Measurements from ENCODE around the gene SACS.
A peak's percentile ranks its signal among the peaks of the same experiment; 100 is the strongest.

SACS gene

DNA sequence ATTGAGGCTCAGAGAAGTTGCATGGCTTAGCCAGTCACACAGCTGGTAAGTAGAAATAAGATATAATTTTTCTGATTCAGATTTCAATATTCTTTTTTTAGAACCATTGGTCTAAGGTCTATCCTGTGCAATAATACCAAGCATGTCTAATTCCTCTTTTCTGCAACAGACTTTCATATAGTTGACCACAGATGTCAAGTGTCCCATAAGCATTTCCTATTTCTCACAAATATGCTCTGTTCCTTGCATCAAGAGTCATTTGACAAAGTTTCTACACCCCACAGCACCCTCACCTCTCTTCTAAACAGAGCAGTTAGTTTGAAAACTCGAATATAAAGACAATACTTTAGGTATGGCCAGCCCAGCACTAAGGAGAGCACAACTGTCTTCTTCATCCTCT, 26.8 kb upstream of the SACS start:
- no peak overlapping the region for H2AFZ ChIP-seq (ENCODE audit: low read depth, low read length)
- H3K4me3 ChIP-seq (ENCODE audit: low read length), result no peak overlapping the region
- H3K27me3 ChIP-seq (ENCODE audit: low read depth, low read length), result no peaks in the 10 kb centered on the region
- H3K9ac ChIP-seq (ENCODE audit: low read length), result no peak overlapping the region
- 0 out of 2 replicates have a peak overlapping the region, but pooled peaks have one; percentile 14 for H3K27ac ChIP-seq (ENCODE audit: low read length)
- no peaks in the 10 kb centered on the region for H3K79me2 ChIP-seq (ENCODE audit: low read length)
- TF ChIP-seq EZH2phosphoT487 (IDR thresholded peaks at IDR 0.05; ENCODE audit: low read depth), result no peak
- TF ChIP-seq, protein P1, sequence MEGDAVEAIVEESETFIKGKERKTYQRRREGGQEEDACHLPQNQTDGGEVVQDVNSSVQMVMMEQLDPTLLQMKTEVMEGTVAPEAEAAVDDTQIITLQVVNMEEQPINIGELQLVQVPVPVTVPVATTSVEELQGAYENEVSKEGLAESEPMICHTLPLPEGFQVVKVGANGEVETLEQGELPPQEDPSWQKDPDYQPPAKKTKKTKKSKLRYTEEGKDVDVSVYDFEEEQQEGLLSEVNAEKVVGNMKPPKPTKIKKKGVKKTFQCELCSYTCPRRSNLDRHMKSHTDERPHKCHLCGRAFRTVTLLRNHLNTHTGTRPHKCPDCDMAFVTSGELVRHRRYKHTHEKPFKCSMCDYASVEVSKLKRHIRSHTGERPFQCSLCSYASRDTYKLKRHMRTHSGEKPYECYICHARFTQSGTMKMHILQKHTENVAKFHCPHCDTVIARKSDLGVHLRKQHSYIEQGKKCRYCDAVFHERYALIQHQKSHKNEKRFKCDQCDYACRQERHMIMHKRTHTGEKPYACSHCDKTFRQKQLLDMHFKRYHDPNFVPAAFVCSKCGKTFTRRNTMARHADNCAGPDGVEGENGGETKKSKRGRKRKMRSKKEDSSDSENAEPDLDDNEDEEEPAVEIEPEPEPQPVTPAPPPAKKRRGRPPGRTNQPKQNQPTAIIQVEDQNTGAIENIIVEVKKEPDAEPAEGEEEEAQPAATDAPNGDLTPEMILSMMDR (IDR thresholded peaks at IDR 0.05; ENCODE audit: low read depth, low read length), result no peak
- no peaks in the 10 kb centered on the region for H3K36me3 ChIP-seq (replicated peaks; ENCODE audit: low read depth, low read length)
- H4K20me1 ChIP-seq (ENCODE audit: insufficient read depth, low read length), result no peaks in the 10 kb centered on the region
- peaks cover 30% of the 10 kb centered on the region for H3K4me1 ChIP-seq (ENCODE audit: low read length)
- no peaks in the 10 kb centered on the region for H3K9me3 ChIP-seq (ENCODE audit: insufficient read depth, low read length)
- H3K4me2 ChIP-seq (ENCODE audit: low read length), result peak overlapping the region; percentile 53

DNA sequence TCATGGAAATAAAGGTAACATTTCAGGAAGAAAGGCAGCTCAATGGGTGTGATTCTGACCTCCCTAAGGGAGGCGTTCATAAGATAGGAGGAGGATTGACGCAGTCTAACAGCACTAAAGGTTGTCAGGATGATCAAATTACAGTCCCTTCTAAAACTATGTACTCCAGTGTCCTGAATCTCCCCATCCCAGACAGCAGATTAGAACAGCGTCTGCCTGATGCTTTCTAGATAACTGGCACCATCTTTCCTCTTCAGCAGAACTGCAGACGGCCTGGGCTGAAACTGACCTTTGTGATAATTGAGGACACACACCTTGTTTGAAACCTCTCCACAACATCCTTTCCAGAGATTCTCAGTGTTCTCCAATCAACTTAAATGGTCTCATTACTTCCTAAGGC, 25.5 kb upstream of the SACS start:
- H3K9me3 ChIP-seq (ENCODE audit: insufficient read depth, low read length), result no peaks in the 10 kb centered on the region
- peaks cover 30% of the 10 kb centered on the region for H3K4me1 ChIP-seq (ENCODE audit: low read length)
- no peak overlapping the region for H3K4me3 ChIP-seq (ENCODE audit: low read length)
- H3K27me3 ChIP-seq (ENCODE audit: low read depth, low read length), result no peaks in the 10 kb centered on the region
- H4K20me1 ChIP-seq (ENCODE audit: insufficient read depth, low read length), result no peaks in the 10 kb centered on the region
- H3K79me2 ChIP-seq (ENCODE audit: low read length), result no peaks in the 10 kb centered on the region
- H3K27ac ChIP-seq (ENCODE audit: low read length), result no peak overlapping the region
- no peak for TF ChIP-seq EZH2phosphoT487 (IDR thresholded peaks at IDR 0.05; ENCODE audit: low read depth)
- TF ChIP-seq, protein P1 (IDR thresholded peaks at IDR 0.05; ENCODE audit: low read depth, low read length), result no peak
- no peaks in the 10 kb centered on the region for H3K36me3 ChIP-seq (replicated peaks; ENCODE audit: low read depth, low read length)
- no peak overlapping the region for H3K9ac ChIP-seq (ENCODE audit: low read length)
- no peak overlapping the region for H2AFZ ChIP-seq (ENCODE audit: low read depth, low read length)
- H3K4me2 ChIP-seq (ENCODE audit: low read length), result no peak overlapping the region

DNA sequence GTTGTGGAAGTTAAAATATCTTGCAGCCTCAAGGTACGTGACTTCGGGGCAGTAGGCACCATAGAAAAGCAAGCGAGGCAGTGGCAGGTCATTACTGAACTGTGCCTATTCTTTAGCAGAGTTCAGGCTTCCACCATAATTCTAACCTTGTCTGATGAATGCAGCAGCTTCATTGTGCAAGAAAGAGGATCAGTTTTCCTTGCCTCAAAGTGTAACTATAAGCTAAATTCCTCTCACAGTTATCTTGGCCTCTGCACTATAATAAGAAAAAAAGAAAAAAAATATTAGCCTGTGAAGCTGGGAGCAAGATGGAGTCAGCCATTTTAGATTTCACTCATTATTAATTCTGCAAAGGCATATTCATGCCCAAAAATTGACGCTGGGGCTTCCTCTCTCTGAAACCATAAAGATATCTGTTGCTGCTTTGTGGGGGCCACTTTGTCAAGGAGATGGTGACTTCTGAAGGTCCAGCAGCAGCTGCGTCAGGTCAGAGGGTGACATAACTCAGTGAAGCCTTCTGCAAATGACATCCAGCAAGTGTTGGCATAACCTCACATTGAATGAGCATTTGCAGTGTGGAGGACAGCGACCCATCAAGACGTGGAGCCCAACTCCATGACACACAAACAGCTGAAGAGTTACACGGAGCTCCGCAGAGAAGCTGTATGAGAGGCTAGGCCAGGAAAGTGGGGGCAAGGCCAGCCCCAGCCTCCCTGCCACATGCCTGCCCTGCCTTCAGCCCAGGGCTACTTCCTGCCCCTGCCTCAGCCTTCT, 23.1 kb upstream of the SACS start:
- Histone ChIP-seq H4K20me1 (ENCODE audit: insufficient read depth, low read length) (no peaks in the 10 kb centered on the region), H3K27ac (ENCODE audit: low read length) (no peak overlapping the region), H2AFZ (ENCODE audit: low read depth, low read length) (no peak overlapping the region), H3K36me3 (replicated peaks; ENCODE audit: low read depth, low read length) (no peaks in the 10 kb centered on the region), H3K4me1 (ENCODE audit: low read length) (peaks cover 16% of the 10 kb centered on the region), H3K9ac (ENCODE audit: low read length) (no peak overlapping the region), H3K27me3 (ENCODE audit: low read depth, low read length) (no peaks in the 10 kb centered on the region), H3K4me3 (ENCODE audit: low read length) (no peak overlapping the region), H3K79me2 (ENCODE audit: low read length) (no peaks in the 10 kb centered on the region), H3K9me3 (ENCODE audit: insufficient read depth, low read length) (no peaks in the 10 kb centered on the region), H3K4me2 (ENCODE audit: low read length) (no peak overlapping the region)
- no peak for TF ChIP-seq EZH2phosphoT487 (IDR thresholded peaks at IDR 0.05; ENCODE audit: low read depth)
- TF ChIP-seq, protein P1 (IDR thresholded peaks at IDR 0.05; ENCODE audit: low read depth, low read length), result no peak

DNA sequence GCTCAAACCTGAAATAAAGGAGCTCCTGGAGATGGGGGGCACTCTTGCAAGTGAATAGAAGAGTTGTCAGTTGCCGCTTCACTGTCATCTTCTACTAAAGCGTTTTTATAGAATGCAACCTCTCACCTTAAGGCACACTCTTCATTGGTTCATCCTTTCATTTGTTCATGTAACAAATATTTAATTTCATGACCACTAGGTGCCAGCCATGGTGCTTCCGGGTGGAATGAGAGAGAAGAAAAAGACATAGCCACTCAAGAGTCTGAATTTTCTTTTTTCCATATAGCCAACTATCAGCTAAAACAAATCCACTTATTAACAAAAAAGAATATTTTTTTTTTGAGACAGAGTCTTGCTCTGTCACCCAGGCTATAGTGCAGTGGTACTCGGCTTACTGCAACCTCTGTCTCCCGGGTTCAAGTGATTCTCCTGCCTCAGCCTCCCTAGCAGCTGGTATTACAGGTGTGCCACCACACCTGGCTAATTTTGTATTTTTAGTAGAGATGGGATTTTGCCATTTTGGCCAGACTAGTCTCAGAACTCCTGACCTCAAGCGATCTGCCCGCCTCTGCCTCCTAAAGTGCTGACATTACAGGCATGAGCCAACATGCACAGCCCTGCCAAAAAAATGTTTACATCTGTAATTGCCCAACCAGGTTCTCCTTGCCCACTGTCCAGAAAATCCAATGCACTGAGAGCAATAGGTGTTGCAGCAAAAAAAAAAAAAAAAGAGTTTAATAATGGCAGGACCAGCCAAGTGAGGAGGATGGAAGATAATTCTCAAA, 22.1 kb upstream of the SACS start:
- H3K4me1 ChIP-seq (ENCODE audit: low read length), result peaks cover 12% of the 10 kb centered on the region
- no peak overlapping the region for H3K4me3 ChIP-seq (ENCODE audit: low read length)
- H3K9me3 ChIP-seq (ENCODE audit: insufficient read depth, low read length), result no peaks in the 10 kb centered on the region
- H3K4me2 ChIP-seq (ENCODE audit: low read length), result no peak overlapping the region
- H3K9ac ChIP-seq (ENCODE audit: low read length), result no peak overlapping the region
- no peaks in the 10 kb centered on the region for H3K36me3 ChIP-seq (replicated peaks; ENCODE audit: low read depth, low read length)
- H2AFZ ChIP-seq (ENCODE audit: low read depth, low read length), result no peak overlapping the region
- no peak overlapping the region for H3K27ac ChIP-seq (ENCODE audit: low read length)
- no peaks in the 10 kb centered on the region for H3K27me3 ChIP-seq (ENCODE audit: low read depth, low read length)
- H4K20me1 ChIP-seq (ENCODE audit: insufficient read depth, low read length), result no peaks in the 10 kb centered on the region
- H3K79me2 ChIP-seq (ENCODE audit: low read length), result no peaks in the 10 kb centered on the region
- TF ChIP-seq, protein P1 (IDR thresholded peaks at IDR 0.05; ENCODE audit: low read depth, low read length), result peak; percentile 19; the same call in 1 of the 2 replicates
- no peak for TF ChIP-seq EZH2phosphoT487 (IDR thresholded peaks at IDR 0.05; ENCODE audit: low read depth)
